Duodenal mucosa (tissue), 2 donors: Measurements from ENCODE around the gene SMOC2.
"Not testable (repeated sequence)": the region's sequence is repeated elsewhere in the genome, so short reads cannot be mapped to it uniquely, and the experiment has no call there.

Experiments used
- H3K27ac ChIP-seq: one replicate; pipeline ENCODE4 v1.7.0; 2013; ENCODE audit warnings: low read depth, low read length
- H3K27me3 ChIP-seq, 2 donors: one replicate each; pipeline ENCODE4 v1.7.0; 2013; ENCODE audit warnings: low read length in 2 of 2, control low read depth in 1 of 2; ENCODE audit not compliant: insufficient read depth in 2 of 2, control insufficient read depth in 1 of 2
- H3K36me3 ChIP-seq, 2 donors: one replicate each; pipeline ENCODE4 v1.7.0; 2013; ENCODE audit warnings: low read length in 2 of 2, control low read depth in 1 of 2; ENCODE audit not compliant: insufficient read depth in 2 of 2, control insufficient read depth in 1 of 2
- H3K4me1 ChIP-seq, 2 donors: one replicate each; pipeline ENCODE4 v1.7.0; 2013; ENCODE audit warnings: low read length in 2 of 2, control low read depth in 1 of 2; ENCODE audit not compliant: insufficient read depth in 2 of 2, control insufficient read depth in 1 of 2
- H3K4me3 ChIP-seq, 2 donors: one replicate each; pipeline ENCODE4 v1.7.0; 2013; ENCODE audit warnings: low read length in 2 of 2, low read depth in 1 of 2
- H3K9ac ChIP-seq, 2 donors: one replicate each; pipeline ENCODE4 v1.7.0; 2013; ENCODE audit warnings: low read length in 2 of 2, low read depth in 1 of 2
- H3K9me3 ChIP-seq, 2 donors: one replicate each; pipeline ENCODE4 v1.7.0; 2013; ENCODE audit warnings: low read length in 2 of 2, control low read depth in 1 of 2; ENCODE audit not compliant: control insufficient read depth in 1 of 2

SMOC2 gene

GRCh38 chr6:168676552-168677322 lies 235.8 kb downstream of the SMOC2 start:
- H3K27me3 ChIP-seq, result no peaks in the 10 kb centered on the region
- no peak overlapping the region for H3K4me3 ChIP-seq
- H3K9me3 ChIP-seq, result no peaks in the 10 kb centered on the region
- peaks cover 0 to under 1% of the 10 kb centered on the region in 2 donors for H3K4me1 ChIP-seq
- H3K27ac ChIP-seq, result no peak overlapping the region
- no peak overlapping the region for H3K9ac ChIP-seq
- no peaks in the 10 kb centered on the region for H3K36me3 ChIP-seq

GRCh38 chr6:168677323-168677781 lies 236.4 kb downstream of the SMOC2 start:
- H3K27ac ChIP-seq, H3K27me3 ChIP-seq, H3K9me3 ChIP-seq, H3K9ac ChIP-seq, H3K36me3 ChIP-seq, H3K4me3 ChIP-seq, H3K4me1 ChIP-seq: not testable (repeated sequence)

GRCh38 chr6:168678077-168678476 lies 237.1 kb downstream of the SMOC2 start:
- H3K27me3 ChIP-seq, result no peaks in the 10 kb centered on the region
- H3K4me1 ChIP-seq, result no peaks in the 10 kb centered on the region
- H3K9me3 ChIP-seq, result no peaks in the 10 kb centered on the region
- no peaks in the 10 kb centered on the region for H3K36me3 ChIP-seq
- H3K4me3 ChIP-seq, result no peak overlapping the region
- no peak overlapping the region for H3K9ac ChIP-seq
- H3K27ac ChIP-seq, result no peak overlapping the region

- Histone ChIP-seq H3K9ac (no peak overlapping the region), H3K27me3 (no peaks in the 10 kb centered on the region), H3K4me3 (no peak overlapping the region), H3K9me3 (no peaks in the 10 kb centered on the region), H3K4me1 (no peaks in the 10 kb centered on the region), H3K27ac (no peak overlapping the region), H3K36me3 (no peaks in the 10 kb centered on the region)
These were observed 237.6 kb downstream of the SMOC2 start for GRCh38 chr6:168678588-168678987.

GRCh38 chr6:168681748-168682147 lies 240.8 kb downstream of the SMOC2 start:
- no peak overlapping the region for H3K4me3 ChIP-seq
- H3K27ac ChIP-seq, result no peak overlapping the region
- no peak overlapping the region for H3K9ac ChIP-seq
- H3K9me3 ChIP-seq, result no peaks in the 10 kb centered on the region
- H3K36me3 ChIP-seq, result no peaks in the 10 kb centered on the region
- no peaks in the 10 kb centered on the region for H3K4me1 ChIP-seq
- H3K27me3 ChIP-seq, result no peaks in the 10 kb centered on the region

GRCh38 chr6:168683621-168684020 lies 242.6 kb downstream of the SMOC2 start:
- no peaks in the 10 kb centered on the region for H3K27me3 ChIP-seq
- H3K36me3 ChIP-seq, result no peaks in the 10 kb centered on the region
- no peak overlapping the region for H3K4me3 ChIP-seq
- no peaks in the 10 kb centered on the region for H3K9me3 ChIP-seq
- no peaks in the 10 kb centered on the region for H3K4me1 ChIP-seq
- H3K27ac ChIP-seq, result no peak overlapping the region
- no peak overlapping the region for H3K9ac ChIP-seq

- Histone ChIP-seq H3K9me3 (no peaks in the 10 kb centered on the region), H3K9ac (no peak overlapping the region), H3K36me3 (no peaks in the 10 kb centered on the region), H3K4me1 (no peaks in the 10 kb centered on the region), H3K4me3 (no peak overlapping the region), H3K27ac (no peak overlapping the region), H3K27me3 (no peaks in the 10 kb centered on the region)
These were observed 243.5 kb downstream of the SMOC2 start for GRCh38 chr6:168684471-168684870.

GRCh38 chr6:168684906-168685305 lies 243.9 kb downstream of the SMOC2 start:
- H3K36me3 ChIP-seq, result no peaks in the 10 kb centered on the region
- H3K4me1 ChIP-seq, result no peaks in the 10 kb centered on the region

GRCh38 chr6:168686029-168686738 lies 245.2 kb downstream of the SMOC2 start:
- Histone ChIP-seq H3K27me3 (no peaks in the 10 kb centered on the region), H3K4me3 (no peak overlapping the region), H3K9me3 (no peaks in the 10 kb centered on the region), H3K9ac (no peak overlapping the region), H3K36me3 (no peaks in the 10 kb centered on the region), H3K27ac (no peak overlapping the region), H3K4me1 (peaks cover 0 to 5% of the 10 kb centered on the region in 2 donors)

More at GRCh38 chr6:168684906-168685305, 243.9 kb downstream of the SMOC2 start:
- no peaks in the 10 kb centered on the region for H3K27me3 ChIP-seq
- no peak overlapping the region for H3K27ac ChIP-seq
- no peaks in the 10 kb centered on the region for H3K9me3 ChIP-seq
- no peak overlapping the region for H3K9ac ChIP-seq
- H3K4me3 ChIP-seq, result no peak overlapping the region
